Liver (tissue), 3 donors: ENCODE data around the gene MEAK7.

Experiments used
- ATF3 ChIP-seq: IDR thresholded peaks from 2 replicates; pipeline ENCODE4 v1.6.1; 2016; ENCODE audit warnings: antibody characterized with exemption
- CTCF ChIP-seq: fragments of 150-350 bp; IDR thresholded peaks from 2 replicates; pipeline ENCODE4 v1.5.1; 2017; ENCODE audit warnings: improper control_type of control experiment, low read depth, low read length; ENCODE audit not compliant: missing input control
- FOXA1 ChIP-seq: IDR thresholded peaks from 2 replicates; pipeline ENCODE4 v1.6.1; 2016; ENCODE audit warnings: antibody characterized with exemption
- GABPA ChIP-seq, 2 donors: IDR thresholded peaks in 1 of 2; conservative IDR thresholded peaks in 1 of 2; 2 replicates each; pipeline ENCODE4 v1.6.1; 2016; ENCODE audit warnings: antibody characterized with exemption in 2 of 2, mild to moderate bottlenecking in 1 of 2, moderate library complexity in 1 of 2
- JUND ChIP-seq, 2 donors: IDR thresholded peaks; 2 replicates each; pipeline ENCODE4 v1.6.1; 2016; ENCODE audit warnings: antibody characterized with exemption in 2 of 2
- MAX ChIP-seq: IDR thresholded peaks from 2 replicates; pipeline ENCODE4 v1.6.1; 2016; ENCODE audit warnings: antibody characterized with exemption
- NR2F2 ChIP-seq: IDR thresholded peaks from 2 replicates; pipeline ENCODE4 v1.6.1; 2016; ENCODE audit warnings: antibody characterized with exemption
- RAD21 ChIP-seq, 2 donors: IDR thresholded peaks; 2 replicates each; pipeline ENCODE4 v1.6.1; 2016; ENCODE audit warnings: antibody characterized with exemption in 2 of 2, mild to moderate bottlenecking in 2 of 2
- REST ChIP-seq: IDR thresholded peaks from 2 replicates; pipeline ENCODE4 v1.6.1; 2016; ENCODE audit warnings: antibody characterized with exemption, mild to moderate bottlenecking
- SP1 ChIP-seq: IDR thresholded peaks from 2 replicates; pipeline ENCODE4 v1.6.1; 2018; ENCODE audit warnings: antibody characterized with exemption, mild to moderate bottlenecking
- TAF1 ChIP-seq: conservative IDR thresholded peaks from 2 replicates; pipeline ENCODE4 v1.6.1; 2016; ENCODE audit warnings: antibody characterized with exemption, mild to moderate bottlenecking
- YY1 ChIP-seq: IDR thresholded peaks from 2 replicates; pipeline ENCODE4 v1.6.1; 2016; ENCODE audit warnings: antibody characterized with exemption, mild to moderate bottlenecking
- ZBTB33 ChIP-seq: IDR thresholded peaks from 2 replicates; pipeline ENCODE4 v1.6.1; 2016; ENCODE audit warnings: antibody characterized with exemption
- donor health status: healthy.
- donor health status: healthy.

GRCh38 chr16:84485255-84486010 is 19.0 kb downstream of the MEAK7 start:
- no peak for TF ChIP-seq CTCF
- TF ChIP-seq NR2F2: no peak
- no peak for TF ChIP-seq TAF1
- no peak for TF ChIP-seq YY1
- TF ChIP-seq JUND (IDR thresholded peaks at IDR 0.05): no peak
- no peak for TF ChIP-seq RAD21 (IDR thresholded peaks at IDR 0.05)
- TF ChIP-seq REST: no peak
- no peak for TF ChIP-seq GABPA (IDR thresholded peaks at IDR 0.05 in 1 of 2, conservative IDR thresholded peaks at IDR 0.05 in 1 of 2)
- no peak for TF ChIP-seq FOXA1
- no peak for TF ChIP-seq ATF3
- no peak for TF ChIP-seq ZBTB33
- TF ChIP-seq SP1: no peak
- no peak for TF ChIP-seq MAX
